Esophagus muscularis mucosa (tissue), 4 donors: Measurements from ENCODE around the gene TP53AIP1. TPM values are rescaled to one million over a fixed set of nuclear protein-coding genes. Genes with fewer than 3 reads are reported as not detected.

Source experiments
- DNase-seq: peaks from one replicate; pipeline ENCODE4 v3.0.0-alpha.2; 2017; ENCODE audit errors: extremely low spot score
- H3K27ac ChIP-seq, 4 donors: fragments of 200-600 bp; sonication (generic); replicated peaks in 1 of 4; 1 replicate in 3 of 4; 2 replicates in 1 of 4; pipeline ENCODE4 v1.5.1; 2016 to 2019; ENCODE audit warnings: mild to moderate bottlenecking in 1 of 4
- H3K27me3 ChIP-seq, 4 donors: fragments of 200-600 bp; sonication (generic); one replicate each; pipeline versions ENCODE4 v1.5.1 to v1.6.0; 2016 to 2019
- H3K36me3 ChIP-seq, 4 donors: fragments of 200-600 bp; sonication (generic); one replicate each; pipeline ENCODE4 v1.5.1; 2016 to 2019
- H3K4me1 ChIP-seq, 4 donors: fragments of 200-600 bp; sonication (generic); one replicate each; pipeline ENCODE4 v1.5.1; 2016 to 2019
- H3K4me3 ChIP-seq, 4 donors: fragments of 200-600 bp; sonication (generic); 1 replicate in 2 of 4; 2 replicates in 2 of 4; pipeline ENCODE4 v1.5.1; 2016 to 2019; ENCODE audit warnings: mild to moderate bottlenecking in 4 of 4, moderate library complexity in 1 of 4
- H3K9me3 ChIP-seq, 4 donors: fragments of 200-600 bp; sonication (generic); 1 replicate in 3 of 4; 2 replicates in 1 of 4; pipeline ENCODE4 v1.5.1; 2016 to 2019
- EP300 ChIP-seq: sonication (generic); formaldehyde crosslinking; IDR thresholded peaks from one replicate; pipeline ENCODE4 v1.6.1; 2017; ENCODE audit warnings: antibody characterized with exemption
- POLR2A ChIP-seq: fragments of 450-650 bp; IDR thresholded peaks from one replicate; pipeline ENCODE4 v1.6.1; 2017; ENCODE audit warnings: antibody characterized with exemption, moderate library complexity, mild to moderate bottlenecking, low read depth
- POLR2AphosphoS5 ChIP-seq, 2 donors: sonication (generic); formaldehyde crosslinking; IDR thresholded peaks; one replicate each; pipeline ENCODE4 v1.6.1; 2017; ENCODE audit warnings: antibody characterized with exemption in 2 of 2
- WGBS: methylation state at CpG from one replicate; pipeline ENCODE4 v1.1.5; 2018; 5-methylcytosine and 5-hydroxymethylcytosine counted together
- intact Hi-C: fragments of 100-400 bp; cut with DNase I; formaldehyde crosslinking; loops from one replicate; pipeline ENCODE4 v1.15.1; 2023
- total RNA-seq, 4 donors: library from RNA; depleted of rRNA; stranded (reverse); fragments of >200 nt; gene quantifications; one replicate each; pipeline versions ENCODE4 v1.1.0 to v1.2.1, GENCODE V29; 2016
- TF ChIP-seq, protein P1 (sequence below), 3 experiments: fragments of 200-600 bp in 2 of 3; fragments of 450-650 bp in 1 of 3; sonication (generic) in 2 of 3; IDR thresholded peaks; one replicate each; pipeline ENCODE4 v1.5.1; 2017 to 2019; ENCODE audit warnings: antibody characterized with exemption in 3 of 3, mild to moderate bottlenecking in 2 of 3, moderate library complexity in 1 of 3

TP53AIP1 gene
- total RNA-seq, 4 donors from 2014 or later, result 0.57 TPM; not detected in 3

DNA sequence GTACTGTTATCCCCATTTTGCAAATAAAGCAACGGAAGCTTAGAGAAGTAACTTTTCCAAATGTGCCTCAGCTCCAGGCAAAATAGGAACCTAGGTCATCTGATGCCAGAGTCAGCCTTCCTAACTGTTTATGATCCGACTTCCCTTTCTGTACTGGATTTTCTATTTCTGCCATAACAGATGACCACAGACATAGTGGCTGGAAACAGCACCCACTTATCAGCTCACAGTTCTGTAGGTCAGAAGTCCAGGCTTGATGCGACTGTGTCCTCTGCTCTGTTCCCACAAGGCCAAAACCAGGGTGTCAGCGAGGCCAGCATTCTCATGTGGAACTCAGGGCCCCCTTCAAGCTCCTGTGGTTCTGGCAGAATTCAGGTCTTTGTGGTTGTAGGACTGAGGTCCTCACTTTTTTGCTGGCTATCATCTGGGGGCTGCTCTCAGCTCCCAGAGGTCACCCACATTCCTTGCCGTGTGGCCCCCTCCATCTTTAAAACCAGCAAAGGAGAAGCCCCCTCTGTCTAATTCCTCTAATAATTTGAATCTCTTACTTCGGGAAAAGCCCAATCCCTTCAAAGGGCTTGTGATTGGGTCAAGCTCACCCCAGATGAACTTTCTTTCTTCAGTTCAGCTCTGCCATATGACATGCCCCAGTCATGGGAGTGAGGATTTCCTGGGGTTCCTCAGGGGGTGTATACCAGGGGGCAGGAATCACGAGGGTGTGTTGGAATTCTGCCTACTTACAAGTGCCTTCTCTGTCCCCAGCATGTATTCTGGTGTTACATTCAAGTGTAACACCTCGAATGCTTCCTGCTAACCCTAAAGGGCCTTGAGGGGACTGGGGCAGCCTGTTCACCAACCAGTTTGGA lies 36.3 kb downstream of the TP53AIP1 start:
- Histone ChIP-seq H3K27me3 (peaks cover 0 to 22% (median 0%) of the 10 kb centered on the region in 4 donors), H3K27ac (peak overlapping the region; percentile 44 to 68 (median 59)), H3K36me3 (no peaks in the 10 kb centered on the region), H3K9me3 (no peaks in the 10 kb centered on the region), H3K4me3 (peak overlapping the region; percentile 58 to 67 (median 60)), H3K4me1 (peaks cover 23 to 51% (median 28%) of the 10 kb centered on the region in 4 donors)
- no peak for DNase-seq
- WGBS, result 76% methylated on average over 8 of the region's 8 CpGs
- intact Hi-C loops, result no loop called here
- TF ChIP-seq, protein P1, sequence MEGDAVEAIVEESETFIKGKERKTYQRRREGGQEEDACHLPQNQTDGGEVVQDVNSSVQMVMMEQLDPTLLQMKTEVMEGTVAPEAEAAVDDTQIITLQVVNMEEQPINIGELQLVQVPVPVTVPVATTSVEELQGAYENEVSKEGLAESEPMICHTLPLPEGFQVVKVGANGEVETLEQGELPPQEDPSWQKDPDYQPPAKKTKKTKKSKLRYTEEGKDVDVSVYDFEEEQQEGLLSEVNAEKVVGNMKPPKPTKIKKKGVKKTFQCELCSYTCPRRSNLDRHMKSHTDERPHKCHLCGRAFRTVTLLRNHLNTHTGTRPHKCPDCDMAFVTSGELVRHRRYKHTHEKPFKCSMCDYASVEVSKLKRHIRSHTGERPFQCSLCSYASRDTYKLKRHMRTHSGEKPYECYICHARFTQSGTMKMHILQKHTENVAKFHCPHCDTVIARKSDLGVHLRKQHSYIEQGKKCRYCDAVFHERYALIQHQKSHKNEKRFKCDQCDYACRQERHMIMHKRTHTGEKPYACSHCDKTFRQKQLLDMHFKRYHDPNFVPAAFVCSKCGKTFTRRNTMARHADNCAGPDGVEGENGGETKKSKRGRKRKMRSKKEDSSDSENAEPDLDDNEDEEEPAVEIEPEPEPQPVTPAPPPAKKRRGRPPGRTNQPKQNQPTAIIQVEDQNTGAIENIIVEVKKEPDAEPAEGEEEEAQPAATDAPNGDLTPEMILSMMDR (IDR thresholded peaks at IDR 0.05), result no peak
- TF ChIP-seq POLR2A (no peak), POLR2AphosphoS5 (IDR thresholded peaks at IDR 0.05) (no peak), EP300 (no peak)

DNA sequence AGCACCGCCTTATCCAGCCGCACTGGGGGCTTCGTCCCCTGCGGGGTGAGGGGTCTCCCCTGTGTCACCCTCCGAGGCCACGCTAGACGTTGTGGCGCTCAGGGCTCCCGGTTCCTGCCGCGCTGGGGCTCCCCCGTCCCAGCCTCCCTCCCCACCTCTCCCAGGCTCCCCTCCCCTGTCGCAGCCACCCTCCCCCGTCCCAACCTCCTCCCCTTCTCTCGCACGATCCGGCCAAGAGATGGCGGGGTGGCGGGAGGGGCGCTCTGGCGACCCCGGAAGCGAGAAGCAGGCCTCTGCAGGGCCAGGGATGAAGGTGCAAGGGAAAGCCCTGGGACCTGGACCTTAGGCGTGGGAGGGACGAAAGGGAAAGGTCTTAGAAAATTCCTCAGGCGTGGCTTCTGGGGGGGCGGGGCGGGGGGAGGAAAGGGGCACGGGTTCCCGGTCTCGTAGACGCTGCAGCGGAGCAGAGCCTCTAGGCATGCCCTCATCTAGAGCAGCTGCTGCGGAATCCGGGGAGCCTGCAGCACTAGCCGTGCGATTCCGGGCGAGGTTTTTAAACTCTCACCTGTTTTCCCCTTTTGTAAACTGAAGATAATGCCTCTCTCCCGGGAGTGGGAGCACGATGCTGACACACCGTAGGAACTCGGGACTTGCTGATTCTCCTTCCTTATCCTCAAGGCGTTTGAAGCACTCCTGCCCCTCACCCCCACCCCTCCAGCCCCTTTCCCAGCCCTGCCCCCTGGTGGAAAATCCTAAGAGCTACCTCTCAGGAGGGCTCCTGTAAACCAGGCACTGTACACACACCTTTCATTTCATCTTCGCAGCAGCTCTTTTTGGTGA lies 37.1 kb downstream of the TP53AIP1 start:
- H3K4me3 ChIP-seq, result peak overlapping the region; percentile 58 to 67 (median 60)
- no peak for DNase-seq
- peaks cover 0 to 18% (median 0%) of the 10 kb centered on the region in 4 donors for H3K27me3 ChIP-seq
- H3K9me3 ChIP-seq, result no peaks in the 10 kb centered on the region
- H3K27ac ChIP-seq, result peak overlapping the region; percentile 53 to 68 (median 59)
- no peak for TF ChIP-seq POLR2A
- TF ChIP-seq, protein P1 (IDR thresholded peaks at IDR 0.05), result peak; percentile 25 to 57 (median 41)
- H3K4me1 ChIP-seq, result peaks cover 23 to 55% (median 30%) of the 10 kb centered on the region in 4 donors
- no peaks in the 10 kb centered on the region for H3K36me3 ChIP-seq
- WGBS, result 2% methylated on average over 30 of the region's 45 CpGs
- intact Hi-C loops, result no loop called here

DNA sequence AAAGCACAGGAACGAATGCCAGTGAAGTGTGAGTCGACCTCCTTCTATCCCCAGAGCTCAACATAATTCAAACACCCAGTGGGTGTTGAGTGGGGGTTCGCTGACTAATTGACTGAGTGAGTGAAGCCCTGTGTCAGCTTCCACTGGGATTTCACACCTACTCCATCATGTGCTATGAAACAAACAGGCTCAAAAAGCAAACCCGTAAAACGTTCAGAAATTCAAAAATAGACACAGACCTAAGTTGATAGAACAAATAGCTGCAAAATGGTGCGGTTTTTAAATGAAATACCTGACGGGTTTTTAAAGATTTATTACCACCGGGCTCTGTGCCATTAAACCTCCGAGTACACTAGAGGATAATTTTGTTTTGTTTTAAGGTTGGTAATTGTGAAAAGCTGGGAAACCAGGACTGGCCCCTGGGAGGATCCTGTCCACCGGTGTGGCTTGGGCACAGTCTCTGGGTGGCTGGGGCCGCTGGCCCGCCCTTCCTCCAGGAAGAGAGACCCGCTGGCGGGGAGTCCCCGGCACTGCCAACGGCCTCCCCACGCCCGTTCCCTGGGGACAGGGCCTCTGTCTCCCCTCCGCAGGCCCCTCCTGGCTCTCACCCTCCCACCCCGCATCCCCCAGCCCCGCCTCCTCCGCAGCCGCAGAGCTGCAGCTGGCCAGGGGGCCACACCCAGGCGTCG lies 37.9 kb downstream of the TP53AIP1 start:
- Histone ChIP-seq H3K4me1 (peaks cover 23 to 59% (median 32%) of the 10 kb centered on the region in 4 donors), H3K4me3 (peak overlapping the region; percentile 58 to 67 (median 60)), H3K9me3 (no peaks in the 10 kb centered on the region), H3K36me3 (no peaks in the 10 kb centered on the region), H3K27ac (peak overlapping the region; percentile 53 to 68 (median 59)), H3K27me3 (peaks cover 0 to 13% (median 0%) of the 10 kb centered on the region in 4 donors)
- WGBS, result 20% methylated on average over 13 of the region's 25 CpGs
- intact Hi-C loops, result no loop called here
- DNase-seq, result no peak
- TF ChIP-seq, protein P1 (IDR thresholded peaks at IDR 0.05), result no peak
- TF ChIP-seq EP300 (no peak), POLR2AphosphoS5 (IDR thresholded peaks at IDR 0.05) (no peak), POLR2A (no peak)

DNA sequence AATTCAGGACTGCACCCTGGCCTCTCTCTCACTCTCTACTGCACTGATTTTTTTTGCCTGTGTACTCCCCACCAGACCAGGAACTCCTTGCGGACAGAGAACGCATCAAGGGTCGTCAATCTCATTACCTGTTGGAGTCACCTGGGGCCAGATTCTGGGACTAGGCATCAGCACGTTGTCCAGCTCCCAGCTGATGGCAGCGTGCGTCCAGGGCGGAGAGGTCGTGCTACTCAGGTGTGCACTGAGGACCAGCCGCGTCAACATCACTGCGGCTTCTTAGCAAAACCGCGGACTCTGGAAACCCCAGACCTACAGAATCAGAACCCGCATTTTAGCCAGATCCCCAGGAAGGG lies 38.4 kb downstream of the TP53AIP1 start:
- Histone ChIP-seq H3K36me3 (no peaks in the 10 kb centered on the region), H3K4me3 (no peak overlapping the region), H3K27ac (no peak overlapping the region), H3K4me1 (peaks cover 23 to 57% (median 30%) of the 10 kb centered on the region in 4 donors), H3K27me3 (peaks cover 0 to 8% (median 0%) of the 10 kb centered on the region in 4 donors), H3K9me3 (no peaks in the 10 kb centered on the region)
- intact Hi-C loops, result no loop called here
- TF ChIP-seq, protein P1 (IDR thresholded peaks at IDR 0.05), result no peak
- TF ChIP-seq POLR2A (no peak), POLR2AphosphoS5 (IDR thresholded peaks at IDR 0.05) (no peak), EP300 (no peak)
- WGBS, result 82% methylated on average over 14 of the region's 14 CpGs
- DNase-seq, result no peak
